Measurements from ENCODE around the gene RNU1-4.
"Not testable (repeated sequence)": the region's sequence is repeated elsewhere in the genome, so short reads cannot be mapped to it uniquely, and the experiment has no call there.

DNA sequence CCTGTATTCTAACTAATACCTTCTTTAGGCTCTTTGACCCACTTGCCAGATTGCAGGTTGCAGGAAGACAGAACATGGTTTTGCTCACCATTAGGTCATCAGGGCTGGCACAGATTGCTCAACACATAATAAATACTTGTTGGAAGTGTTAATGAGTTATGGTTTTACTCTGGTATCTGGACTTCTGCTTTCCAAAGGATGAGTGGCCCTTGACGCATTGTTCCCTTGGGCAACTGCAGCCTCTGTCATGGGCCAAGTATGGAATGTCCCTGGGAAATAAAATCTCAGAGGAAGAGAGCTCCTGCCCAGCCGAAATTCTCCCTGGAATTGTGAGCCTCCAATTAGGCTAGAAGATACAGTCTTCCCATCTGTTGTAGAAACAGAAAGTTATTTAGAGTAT is 40.7 kb downstream of the RNU1-4 start:
- TF ChIP-seq EP300 (IDR thresholded peaks at IDR 0.05; ENCODE audit: borderline replicate concordance in 1 of 2, low read depth in 1 of 2, low read length in 1 of 2); TAF1 (IDR thresholded peaks at IDR 0.05; ENCODE audit: borderline replicate concordance, low read depth, low read length); POLR2AphosphoS5 (IDR thresholded peaks at IDR 0.05; ENCODE audit: low read depth, low read length); CHD2 (IDR thresholded peaks at IDR 0.05; ENCODE audit: low read length, partially characterized antibody); SMC3 (IDR thresholded peaks at IDR 0.05; ENCODE audit: low read depth, low read length); RXRA (IDR thresholded peaks at IDR 0.05; ENCODE audit: borderline replicate concordance, low read depth); SIN3A (IDR thresholded peaks at IDR 0.05; ENCODE audit: borderline replicate concordance, low read depth, low read length); FOSL2 (IDR thresholded peaks at IDR 0.05; ENCODE audit: borderline replicate concordance, low read depth): not testable (repeated sequence)
- TF ChIP-seq, protein P1, sequence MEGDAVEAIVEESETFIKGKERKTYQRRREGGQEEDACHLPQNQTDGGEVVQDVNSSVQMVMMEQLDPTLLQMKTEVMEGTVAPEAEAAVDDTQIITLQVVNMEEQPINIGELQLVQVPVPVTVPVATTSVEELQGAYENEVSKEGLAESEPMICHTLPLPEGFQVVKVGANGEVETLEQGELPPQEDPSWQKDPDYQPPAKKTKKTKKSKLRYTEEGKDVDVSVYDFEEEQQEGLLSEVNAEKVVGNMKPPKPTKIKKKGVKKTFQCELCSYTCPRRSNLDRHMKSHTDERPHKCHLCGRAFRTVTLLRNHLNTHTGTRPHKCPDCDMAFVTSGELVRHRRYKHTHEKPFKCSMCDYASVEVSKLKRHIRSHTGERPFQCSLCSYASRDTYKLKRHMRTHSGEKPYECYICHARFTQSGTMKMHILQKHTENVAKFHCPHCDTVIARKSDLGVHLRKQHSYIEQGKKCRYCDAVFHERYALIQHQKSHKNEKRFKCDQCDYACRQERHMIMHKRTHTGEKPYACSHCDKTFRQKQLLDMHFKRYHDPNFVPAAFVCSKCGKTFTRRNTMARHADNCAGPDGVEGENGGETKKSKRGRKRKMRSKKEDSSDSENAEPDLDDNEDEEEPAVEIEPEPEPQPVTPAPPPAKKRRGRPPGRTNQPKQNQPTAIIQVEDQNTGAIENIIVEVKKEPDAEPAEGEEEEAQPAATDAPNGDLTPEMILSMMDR (IDR thresholded peaks at IDR 0.05), result not testable (repeated sequence)
- TF ChIP-seq, protein P2, sequence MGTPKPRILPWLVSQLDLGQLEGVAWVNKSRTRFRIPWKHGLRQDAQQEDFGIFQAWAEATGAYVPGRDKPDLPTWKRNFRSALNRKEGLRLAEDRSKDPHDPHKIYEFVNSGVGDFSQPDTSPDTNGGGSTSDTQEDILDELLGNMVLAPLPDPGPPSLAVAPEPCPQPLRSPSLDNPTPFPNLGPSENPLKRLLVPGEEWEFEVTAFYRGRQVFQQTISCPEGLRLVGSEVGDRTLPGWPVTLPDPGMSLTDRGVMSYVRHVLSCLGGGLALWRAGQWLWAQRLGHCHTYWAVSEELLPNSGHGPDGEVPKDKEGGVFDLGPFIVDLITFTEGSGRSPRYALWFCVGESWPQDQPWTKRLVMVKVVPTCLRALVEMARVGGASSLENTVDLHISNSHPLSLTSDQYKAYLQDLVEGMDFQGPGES (IDR thresholded peaks at IDR 0.05; ENCODE audit: low read depth, low read length), result not testable (repeated sequence)
- TF ChIP-seq, protein P3, sequence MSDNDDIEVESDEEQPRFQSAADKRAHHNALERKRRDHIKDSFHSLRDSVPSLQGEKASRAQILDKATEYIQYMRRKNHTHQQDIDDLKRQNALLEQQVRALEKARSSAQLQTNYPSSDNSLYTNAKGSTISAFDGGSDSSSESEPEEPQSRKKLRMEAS (IDR thresholded peaks at IDR 0.05; ENCODE audit: low read depth), result not testable (repeated sequence)

All from SK-N-SH (cell line).